GM10248 (cell line): ENCODE measurements around the gene EXD2.

ENCODE experiments used
- CTCF ChIA-PET: fragments of 300-600 bp; sonication (Branson Sonifier 250); formaldehyde crosslinking; extraction: SDS; loops from one replicate; lab custom pipeline; 2021; ENCODE audit warnings: antibody characterized with exemption; lab: Yijun Ruan, JAX
- POLR2A ChIA-PET: fragments of 350-650 bp; sonication (Branson Sonifier 250); formaldehyde crosslinking; extraction: SDS; loops from one replicate; lab custom pipeline; 2020; ENCODE audit warnings: antibody characterized with exemption; lab: Yijun Ruan, JAX
- DNase-seq: peaks from one replicate; pipeline ENCODE4 v3.0.0; 2012; ENCODE audit errors: extremely low spot score
- TF ChIP-seq, protein P1 (sequence below): IDR thresholded peaks from 2 replicates; pipeline ENCODE4 v1.5.1; 2012; ENCODE audit warnings: mild to moderate bottlenecking, low read depth; ENCODE audit errors: extremely low read depth, missing control alignments, control extremely low read depth

Gene EXD2

GRCh38 chr14:69152181-69152901, 39.0 kb upstream of the EXD2 start:
- CTCF ChIA-PET, result interaction anchor here (0.6 to 3.2 kb wide), 8 partner anchors 9 to 104 kb away, joined by 3 to 21 read pairs (median 6); no protein-coding TSS in a partner anchor
- POLR2A ChIA-PET, result interaction anchor here (1.6 kb wide), 1 partner anchor 245 kb away, joined by 6 read pairs; the partner anchor contains the start of gene ERH
- TF ChIP-seq, protein P1, sequence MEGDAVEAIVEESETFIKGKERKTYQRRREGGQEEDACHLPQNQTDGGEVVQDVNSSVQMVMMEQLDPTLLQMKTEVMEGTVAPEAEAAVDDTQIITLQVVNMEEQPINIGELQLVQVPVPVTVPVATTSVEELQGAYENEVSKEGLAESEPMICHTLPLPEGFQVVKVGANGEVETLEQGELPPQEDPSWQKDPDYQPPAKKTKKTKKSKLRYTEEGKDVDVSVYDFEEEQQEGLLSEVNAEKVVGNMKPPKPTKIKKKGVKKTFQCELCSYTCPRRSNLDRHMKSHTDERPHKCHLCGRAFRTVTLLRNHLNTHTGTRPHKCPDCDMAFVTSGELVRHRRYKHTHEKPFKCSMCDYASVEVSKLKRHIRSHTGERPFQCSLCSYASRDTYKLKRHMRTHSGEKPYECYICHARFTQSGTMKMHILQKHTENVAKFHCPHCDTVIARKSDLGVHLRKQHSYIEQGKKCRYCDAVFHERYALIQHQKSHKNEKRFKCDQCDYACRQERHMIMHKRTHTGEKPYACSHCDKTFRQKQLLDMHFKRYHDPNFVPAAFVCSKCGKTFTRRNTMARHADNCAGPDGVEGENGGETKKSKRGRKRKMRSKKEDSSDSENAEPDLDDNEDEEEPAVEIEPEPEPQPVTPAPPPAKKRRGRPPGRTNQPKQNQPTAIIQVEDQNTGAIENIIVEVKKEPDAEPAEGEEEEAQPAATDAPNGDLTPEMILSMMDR, result no peak
- peak; percentile 32 for DNase-seq

- TF ChIP-seq, protein P1, result no peak
- ChIA-PET CTCF (interaction anchor here (1.1 kb wide), 1 partner anchor 18 kb away, joined by 4 read pairs; no protein-coding TSS in a partner anchor), POLR2A (interaction anchor here (1.6 kb wide), 1 partner anchor 245 kb away, joined by 6 read pairs; the partner anchor contains the start of gene ERH)
- DNase-seq, result no peak
Measured at GRCh38 chr14:69152902-69153151, 38.5 kb upstream of the EXD2 start, which contains the start of gene DCAF5. Gene DCAF5, minus strand, starts transcription at chr14:69153119. Its CDS starts 141 bp downstream, at chr14:69152978.

DNA sequence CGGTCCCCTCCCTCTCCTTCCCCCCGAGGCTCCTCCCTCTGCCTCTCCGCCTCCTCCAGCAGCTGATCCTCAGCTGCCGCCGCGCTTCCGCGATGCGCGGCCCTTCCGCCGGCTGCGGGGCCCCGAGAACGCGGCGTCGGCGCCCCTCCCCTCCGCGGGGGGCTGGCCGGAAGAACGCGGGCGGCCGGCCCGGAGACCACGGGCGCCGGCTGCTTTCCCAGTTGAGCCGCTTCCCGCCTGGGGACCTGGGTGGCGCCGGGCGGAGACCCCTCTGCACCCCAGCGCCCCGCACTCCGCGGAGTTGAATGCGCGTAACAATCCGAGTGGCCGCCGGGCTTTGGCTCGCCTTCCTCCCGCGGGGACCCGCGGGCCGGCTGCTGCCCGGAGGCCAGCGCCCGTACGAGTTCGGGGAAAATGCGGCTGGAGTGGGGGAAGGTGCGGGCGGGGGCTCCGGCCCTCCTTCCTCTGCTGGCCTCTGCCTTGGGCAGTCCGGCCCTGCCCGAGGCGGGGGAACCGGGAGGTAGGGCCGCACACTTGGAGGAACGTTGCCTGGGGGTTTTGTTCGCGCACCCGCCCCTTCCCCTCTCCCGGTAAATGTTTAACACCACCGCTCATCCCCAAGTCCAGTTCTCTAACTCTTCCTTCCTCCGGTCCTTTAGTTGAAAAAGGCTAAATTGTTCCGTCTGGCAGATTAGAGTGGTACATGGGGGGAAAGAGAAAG, 38.0 kb upstream of the EXD2 start:
- TF ChIP-seq, protein P1, result no peak
- peak; percentile 98 for DNase-seq
- POLR2A ChIA-PET, result interaction anchor here (0.5 to 1.6 kb wide), 2 partner anchors 60 to 244 kb away, joined by 3 to 6 read pairs; partner anchors contain the start of gene ERH
- CTCF ChIA-PET, result interaction anchor here (1.1 to 1.2 kb wide), 2 partner anchors 18 to 39 kb away, joined by 4 read pairs; partner anchors contain the start of gene EXD2

GRCh38 chr14:69153873-69154270, 37.4 kb upstream of the EXD2 start:
- CTCF ChIA-PET, result interaction anchor here (1.1 to 1.2 kb wide), 2 partner anchors 19 to 38 kb away, joined by 4 read pairs; partner anchors contain the start of gene EXD2
- POLR2A ChIA-PET, result no interaction called here
- DNase-seq, result no peak
- TF ChIP-seq, protein P1, result no peak

- POLR2A ChIA-PET, result no interaction called here
- TF ChIP-seq, protein P1, result no peak
Measured at GRCh38 chr14:69154779-69155178, 36.5 kb upstream of the EXD2 start.

GRCh38 chr14:69156224-69156623, 35.1 kb upstream of the EXD2 start:
- TF ChIP-seq, protein P1, result no peak
- DNase-seq, result no peak
- POLR2A ChIA-PET, result no interaction called here
- CTCF ChIA-PET, result no interaction called here

More at GRCh38 chr14:69154779-69155178, 36.5 kb upstream of the EXD2 start:
- CTCF ChIA-PET, result interaction anchor here (1.2 kb wide), 1 partner anchor 37 kb away, joined by 4 read pairs; the partner anchor contains the start of gene EXD2
- DNase-seq, result no peak
